SU-DHL-6 (cell line): ENCODE results near the gene UBE2A.

Source experiments
- CTCF ChIP-seq: fragments of 200-600 bp; sonication (generic); IDR thresholded peaks from one replicate; pipeline ENCODE4 v1.5.1; 2017; ENCODE audit warnings: antibody characterized with exemption, mild to moderate bottlenecking, low read length, moderate library complexity; ENCODE audit not compliant: insufficient read depth, poor library complexity, severe bottlenecking
- EZH2phosphoT487 ChIP-seq: fragments of 200-600 bp; sonication (generic), shearing (Covaris generic); conservative IDR thresholded peaks from 2 replicates; pipeline ENCODE4 v1.6.1; 2018; ENCODE audit warnings: mild to moderate bottlenecking, antibody characterized with exemption, low read length, moderate library complexity, mixed read lengths

GRCh38 chrX:119618439-119618838 lies 44.1 kb downstream of the UBE2A start:
- TF ChIP-seq CTCF (no peak), EZH2phosphoT487 (no peak)
